Fibroblast of skin of left quadriceps (primary cell): Measurements from ENCODE around the gene DEFB108B.
"Not testable (repeated sequence)": the region's sequence is repeated elsewhere in the genome, so short reads cannot be mapped to it uniquely, and the experiment has no call there.

ENCODE experiments used
- DNase-seq, 2 experiments: peaks; one replicate each; pipeline ENCODE4 v3.0.0-alpha.2; 2013; ENCODE audit warnings: low read depth in 2 of 2

The DEFB108B gene

GRCh38 chr11:71813481-71814355 lies 19.3 kb upstream of the DEFB108B start:
- peak; percentile 47 to 48 for DNase-seq

DNA sequence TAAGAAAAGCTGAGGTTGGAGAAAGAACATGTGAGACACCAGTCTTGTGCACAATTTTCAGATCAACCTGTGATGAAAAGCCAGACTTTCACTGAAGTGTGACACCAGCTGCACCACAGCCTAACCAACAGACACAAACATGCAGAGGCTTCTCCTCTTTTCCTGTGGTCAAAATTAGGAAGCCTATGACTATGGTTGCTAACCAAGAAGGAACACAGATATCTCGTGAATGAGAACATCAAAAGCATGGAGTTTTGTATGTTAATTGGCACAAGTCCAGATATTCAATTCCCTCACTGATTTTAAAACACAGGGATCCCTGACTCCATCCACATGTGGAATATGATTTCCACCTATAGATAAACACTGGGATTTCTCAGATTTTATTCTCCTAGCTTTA lies 11.5 kb upstream of the DEFB108B start:
- DNase-seq = not testable (repeated sequence)

DNA sequence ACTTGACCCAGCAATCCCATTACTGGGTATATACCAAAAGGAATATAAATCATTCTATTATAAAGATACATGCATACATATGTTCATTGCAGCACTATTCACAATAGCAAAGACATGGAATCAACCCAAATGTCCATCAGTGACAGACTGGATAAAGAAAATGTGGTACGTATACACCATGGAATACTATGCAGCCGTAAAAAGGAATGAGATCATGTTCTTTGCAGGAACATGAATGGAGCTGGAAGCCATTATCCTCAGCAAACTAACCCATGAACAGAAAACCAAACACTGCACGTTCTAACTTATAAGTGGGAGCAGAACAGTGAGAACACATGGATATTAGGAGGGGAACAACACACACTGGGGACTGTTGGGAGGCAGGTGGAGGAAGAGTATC lies 3.8 kb upstream of the DEFB108B start:
- DNase-seq = not testable (repeated sequence)

DNA sequence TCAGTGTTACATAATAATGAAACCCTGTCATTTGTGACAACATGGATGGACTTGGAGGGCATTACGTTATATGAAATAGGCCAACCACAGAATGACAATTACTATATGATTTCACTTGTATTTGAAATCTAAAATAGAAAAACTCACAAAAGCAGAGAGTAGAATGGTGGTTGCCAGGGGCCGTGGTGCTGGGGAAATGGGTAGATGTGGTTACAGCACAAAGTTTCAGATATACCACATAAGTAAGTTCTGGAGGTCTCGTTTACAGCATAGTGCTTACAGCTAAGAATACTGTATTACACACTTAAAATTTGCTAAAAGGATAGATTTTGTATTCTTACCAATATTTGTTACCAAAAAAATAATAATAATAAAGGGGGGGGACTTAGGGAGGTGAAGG lies 3.3 kb upstream of the DEFB108B start:
- not testable (repeated sequence) for DNase-seq

DNA sequence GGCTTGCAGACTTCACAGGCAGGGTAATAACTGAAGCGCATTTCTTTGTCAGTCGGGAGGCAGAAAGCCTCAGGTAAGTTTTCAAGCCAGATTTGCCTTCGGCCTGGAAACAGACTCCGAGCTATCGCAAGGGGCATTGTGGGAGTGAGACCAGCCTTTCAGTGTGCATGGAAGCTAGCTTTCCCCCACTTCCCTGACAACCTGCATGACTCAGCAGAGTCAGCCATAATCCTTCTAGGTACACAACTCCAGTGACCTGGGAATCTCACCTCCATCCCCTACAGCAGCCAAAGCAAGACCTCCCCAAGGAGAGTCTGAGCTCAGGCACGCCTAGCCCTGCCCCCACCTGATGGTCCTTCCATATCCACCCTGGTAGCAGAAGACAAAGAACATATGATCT lies 9.7 kb downstream of the DEFB108B start:
- not testable (repeated sequence) for DNase-seq

DNA sequence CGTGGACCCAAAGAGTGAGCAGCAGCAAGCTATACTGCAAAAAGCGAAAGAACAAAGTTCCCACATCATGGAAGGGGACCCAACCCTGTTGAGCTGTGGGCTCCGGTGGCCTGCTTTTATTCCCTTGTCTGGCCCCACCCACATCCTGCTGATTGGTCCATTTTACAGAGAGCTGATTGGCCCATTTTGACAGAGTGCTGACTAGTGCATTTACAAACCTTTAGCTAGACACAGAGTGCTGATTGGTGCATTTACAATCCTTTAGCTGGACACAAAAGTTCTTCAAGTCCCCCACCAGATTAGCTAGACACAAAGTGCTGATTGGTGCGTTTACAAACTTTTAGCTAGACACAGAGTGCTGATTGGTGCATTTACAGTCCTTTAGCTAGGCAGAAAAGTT lies 10.4 kb downstream of the DEFB108B start:
- DNase-seq = not testable (repeated sequence)

- no peak for DNase-seq
These were observed 10.9 kb downstream of the DEFB108B start for GRCh38 chr11:71843858-71844257.

- not testable (repeated sequence) for DNase-seq
These were observed 20.9 kb downstream of the DEFB108B start for GRCh38 chr11:71853895-71854294.

DNA sequence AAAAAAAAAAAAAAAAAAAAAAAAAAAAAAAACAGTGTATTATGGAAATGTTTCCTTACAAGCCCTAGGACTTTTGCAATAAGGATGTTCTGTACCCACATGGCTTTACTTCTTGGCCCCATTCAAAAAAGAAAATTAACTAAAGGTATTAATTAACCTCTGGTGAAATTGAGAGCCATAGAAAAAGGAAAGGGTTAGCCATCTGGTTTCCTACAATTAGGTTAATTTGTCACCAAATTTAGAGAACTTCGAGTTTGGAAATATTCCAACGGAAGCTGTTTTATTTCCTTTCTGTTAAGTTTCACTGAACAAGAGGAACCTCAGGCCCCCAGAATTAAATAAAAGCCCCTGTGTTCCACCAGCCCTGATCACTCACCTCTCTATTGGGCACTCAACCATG lies 22.9 kb downstream of the DEFB108B start:
- DNase-seq = not testable (repeated sequence)

DNA sequence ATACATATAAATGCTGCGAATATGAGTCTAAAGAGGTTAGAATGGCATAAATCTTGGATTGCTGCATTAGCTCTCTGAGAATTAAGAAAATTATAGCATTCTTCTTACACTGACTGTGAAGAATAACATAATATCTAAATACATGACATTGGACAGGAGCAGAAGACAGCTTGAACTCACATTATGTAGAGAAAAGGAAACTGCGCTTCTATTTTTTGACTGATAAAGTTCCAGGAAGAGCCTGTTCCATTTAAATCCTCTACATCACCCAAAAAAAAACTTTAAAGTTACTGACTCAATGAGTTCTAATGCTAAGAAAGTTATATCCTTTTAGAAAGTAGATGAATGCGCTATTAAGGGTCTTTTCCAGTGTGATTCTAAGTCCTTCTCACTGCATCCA lies 27.8 kb downstream of the DEFB108B start:
- not testable (repeated sequence) for DNase-seq

GRCh38 chr11:71863978-71864627 lies 31.1 kb downstream of the DEFB108B start:
- peak; percentile 29 to 44 for DNase-seq

DNA sequence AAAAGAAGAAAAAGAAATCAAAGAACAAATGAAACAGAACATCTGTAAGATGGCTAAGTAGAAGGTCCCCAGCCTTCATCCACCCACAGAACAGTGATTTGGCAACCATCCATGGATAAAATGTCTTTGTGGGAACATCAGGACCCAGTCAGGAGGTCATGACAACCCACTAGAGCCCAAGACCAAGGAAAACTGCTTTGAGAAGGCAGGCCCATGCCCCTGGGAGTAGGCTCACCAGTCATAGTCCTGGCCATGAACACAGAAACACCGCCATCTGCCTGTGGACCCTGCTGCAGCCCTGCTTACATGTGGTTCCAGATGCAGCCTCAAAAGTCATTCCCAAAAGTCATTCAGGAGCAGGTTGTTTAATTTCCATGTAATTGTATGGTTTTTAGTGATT lies 34.2 kb downstream of the DEFB108B start:
- not testable (repeated sequence) for DNase-seq

DNA sequence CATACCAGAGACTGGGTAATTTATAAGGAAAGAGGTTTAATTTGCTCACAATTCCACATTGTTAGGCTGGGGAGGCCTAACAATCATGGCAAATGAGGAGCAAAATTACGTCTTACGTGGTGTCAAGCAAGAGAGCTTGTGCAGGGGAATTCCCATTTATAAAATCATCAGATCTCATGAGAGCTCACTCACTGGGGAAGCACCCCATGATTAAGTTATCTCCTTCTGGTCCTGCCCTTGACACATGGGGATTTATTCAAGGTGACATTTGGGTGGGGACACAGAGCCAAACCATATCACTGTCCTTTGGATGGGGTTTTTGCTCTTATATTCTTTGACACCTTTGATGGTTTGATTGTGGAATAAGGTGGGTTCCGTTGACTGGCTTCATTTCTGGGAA lies 36.9 kb downstream of the DEFB108B start:
- not testable (repeated sequence) for DNase-seq

GRCh38 chr11:71870661-71871060 lies 37.7 kb downstream of the DEFB108B start:
- not testable (repeated sequence) for DNase-seq

DNA sequence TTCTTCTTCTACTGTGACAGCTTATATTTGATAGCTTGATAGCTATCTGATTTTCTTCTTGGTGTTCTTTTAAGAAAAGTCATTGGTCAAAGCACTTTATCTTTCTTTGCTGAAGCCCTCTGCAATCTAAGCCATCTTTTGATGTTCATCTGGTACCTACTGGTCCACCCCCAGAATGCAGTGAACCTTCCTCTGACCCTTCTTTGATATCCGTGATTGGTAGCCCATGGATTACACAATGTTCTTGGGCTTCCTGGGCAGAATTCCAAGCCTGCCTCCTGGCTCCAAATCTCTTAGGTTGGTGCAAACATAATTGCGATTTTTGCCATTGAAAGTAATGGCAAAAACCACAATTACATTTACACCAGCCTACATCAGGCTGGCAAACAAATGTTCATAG lies 43.3 kb downstream of the DEFB108B start:
- DNase-seq = not testable (repeated sequence)

DNA sequence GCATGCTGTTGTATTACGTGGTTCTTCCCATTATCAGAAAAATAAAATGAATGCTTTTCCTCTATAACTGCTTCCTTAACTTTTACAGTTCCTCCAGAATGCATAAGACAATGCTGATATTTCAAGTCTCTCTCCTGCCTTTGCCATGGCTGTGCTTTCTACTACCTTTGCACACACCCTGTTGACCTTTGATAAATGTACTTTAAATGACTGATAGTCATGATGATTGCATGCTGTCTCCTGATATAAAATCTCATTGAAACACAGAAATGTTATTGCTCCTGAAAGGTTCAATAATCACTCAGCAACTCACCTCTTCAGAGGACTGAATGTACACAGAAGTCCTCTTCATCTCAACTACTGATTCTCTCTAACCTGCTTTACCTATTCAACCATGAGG lies 45.1 kb downstream of the DEFB108B start, which contains the start of gene DEFB131B:
Gene DEFB131B (plus strand): TSS at position 395 of the 400 bp plus-strand sequence. CDS start 0 bp downstream, at position 395.
- DNase-seq = not testable (repeated sequence)

- not testable (repeated sequence) for DNase-seq
These were observed 52.8 kb downstream of the DEFB108B start for GRCh38 chr11:71885806-71886205.
